Measurements from ENCODE around the gene FBXW9. TPM values are rescaled to one million over a fixed set of nuclear protein-coding genes. Genes with fewer than 3 reads are reported as not detected.

Gene FBXW9
- total and polyA plus RNA-seq, 2 of the 13 experiments (the other 11 are each of a cell fraction or from before 2014, with no cell fraction given), result 5.7 to 6.1 TPM

- TF ChIP-seq ZBTB33 (CRISPR knock-in tag; IDR thresholded peaks at IDR 0.05) (no peak), JUNB (CRISPR knock-in tag; IDR thresholded peaks at IDR 0.05; ENCODE audit: borderline replicate concordance) (peak; percentile 54), POLR2A (IDR thresholded peaks at IDR 0.05; ENCODE audit: insufficient read depth in 1 of 2, low read depth in 2 of 2, low read length in 2 of 2) (peak; percentile 72 to 96), NFKBIZ (CRISPR knock-in tag; IDR thresholded peaks at IDR 0.05) (0 out of 2 replicates have a peak, but pooled peaks have one; percentile 45), FOXP4 (CRISPR knock-in tag; IDR thresholded peaks at IDR 0.05) (no peak; the same call in 1 of the 2 replicates), SMYD3 (CRISPR knock-in tag; IDR thresholded peaks at IDR 0.05) (0 out of 2 replicates have a peak, but pooled peaks have one; percentile 70), ZNF362 (CRISPR knock-in tag; IDR thresholded peaks at IDR 0.05; ENCODE audit: borderline replicate concordance) (peak; percentile 99), ZNF607 (CRISPR knock-in tag; IDR thresholded peaks at IDR 0.05; ENCODE audit: borderline replicate concordance) (peak; percentile 79; the same call in 1 of the 2 replicates), JDP2 (CRISPR knock-in tag; IDR thresholded peaks at IDR 0.05; ENCODE audit: borderline replicate concordance) (no peak; the same call in 1 of the 2 replicates), ZFP82 (CRISPR knock-in tag; IDR thresholded peaks at IDR 0.05; ENCODE audit: borderline replicate concordance) (peak; percentile 68; the same call in 1 of the 2 replicates), ZNF430 (CRISPR knock-in tag; IDR thresholded peaks at IDR 0.05) (0 out of 2 replicates have a peak, but pooled peaks have one; percentile 56), NR1H2 (CRISPR knock-in tag; IDR thresholded peaks at IDR 0.05; ENCODE audit: borderline replicate concordance, low read depth) (no peak), SNAI1 (CRISPR knock-in tag; IDR thresholded peaks at IDR 0.05; ENCODE audit: borderline replicate concordance) (peak; percentile 89; the same call in 1 of the 2 replicates), ARID3A (IDR thresholded peaks at IDR 0.05; ENCODE audit: low read depth, low read length) (no peak), ZNF276 (CRISPR knock-in tag; IDR thresholded peaks at IDR 0.05; ENCODE audit: low read depth) (no peak), ZNF317 (CRISPR knock-in tag; IDR thresholded peaks at IDR 0.05) (peak; percentile 61; the same call in 1 of the 2 replicates), ADNP (CRISPR knock-in tag; IDR thresholded peaks at IDR 0.05) (no peak)
Observed at GRCh38 chr19:12681074-12681987, 15.1 kb downstream of the FBXW9 start, which contains the start of gene DHPS (continued).
